HepG2 (cell line): Measurements from ENCODE around the gene JPT1. TPM values are rescaled to one million over a fixed set of nuclear protein-coding genes. Genes with fewer than 3 reads are reported as not detected.
A peak's percentile ranks its signal among the peaks of the same experiment; 100 is the strongest.

Experiments
- ASH2L ChIP-seq: fragments of 300-600, 200-600 bp; sonication (generic); IDR thresholded peaks from 2 replicates; pipeline ENCODE4 v1.7.0; 2017; ENCODE audit warnings: low read depth, mild to moderate bottlenecking, moderate library complexity, mixed read lengths, low read length; ENCODE audit not compliant: insufficient read length
- BORCS8-MEF2B ChIP-seq: sonication (generic); formaldehyde crosslinking; IDR thresholded peaks from 2 replicates; pipeline ENCODE4 v1.8.0; 2022; ENCODE audit warnings: mild to moderate bottlenecking, missing genetic modification reagents
- BRCA1 ChIP-seq: sonication (generic); formaldehyde crosslinking; IDR thresholded peaks from 2 replicates; pipeline ENCODE4 v1.4.0; 2020; ENCODE audit warnings: missing genetic modification reagents
- CBX5 ChIP-seq: sonication (generic); formaldehyde crosslinking; IDR thresholded peaks from 2 replicates; pipeline ENCODE4 v1.4.0; 2020; ENCODE audit warnings: missing genetic modification reagents, borderline replicate concordance
- DDIT3 ChIP-seq: sonication (generic); formaldehyde crosslinking; IDR thresholded peaks from 2 replicates; pipeline ENCODE4 v1.4.0; 2020; ENCODE audit warnings: mild to moderate bottlenecking, missing genetic modification reagents
- FOXA3 ChIP-seq: IDR thresholded peaks from 2 replicates; pipeline ENCODE4 v1.6.1; 2016; ENCODE audit warnings: missing genetic modification reagents, missing compliant biosample characterization
- HDAC2 ChIP-seq: sonication (generic); formaldehyde crosslinking; IDR thresholded peaks from 2 replicates; pipeline ENCODE4 v1.4.0; 2020; ENCODE audit warnings: missing genetic modification reagents
- HOXA7 ChIP-seq: sonication (generic); formaldehyde crosslinking; IDR thresholded peaks from 2 replicates; pipeline ENCODE4 v1.8.1; 2022; ENCODE audit warnings: mild to moderate bottlenecking, missing genetic modification reagents, moderate library complexity
- MLX ChIP-seq: IDR thresholded peaks from 2 replicates; pipeline ENCODE4 v1.6.1; 2016
- PITX1 ChIP-seq: sonication (generic); formaldehyde crosslinking; IDR thresholded peaks from 2 replicates; pipeline ENCODE4 v1.5.1; 2020; ENCODE audit warnings: mild to moderate bottlenecking, missing genetic modification reagents
- PLSCR1 ChIP-seq: sonication (generic); formaldehyde crosslinking; IDR thresholded peaks from 2 replicates; pipeline ENCODE4 v1.5.0; 2020; ENCODE audit warnings: missing genetic modification reagents, mild to moderate bottlenecking, borderline replicate concordance
- SIX1 ChIP-seq: sonication (generic); formaldehyde crosslinking; IDR thresholded peaks from 2 replicates; pipeline ENCODE4 v1.4.0; 2020; ENCODE audit warnings: missing genetic modification reagents, borderline replicate concordance
- SNAI1 ChIP-seq: sonication (generic); formaldehyde crosslinking; IDR thresholded peaks from 2 replicates; pipeline ENCODE4 v1.5.0; 2020; ENCODE audit warnings: mild to moderate bottlenecking, missing genetic modification reagents, borderline replicate concordance
- TOE1 ChIP-seq: sonication (generic); formaldehyde crosslinking; IDR thresholded peaks from 2 replicates; pipeline ENCODE4 v1.4.0; 2020; ENCODE audit warnings: mild to moderate bottlenecking, missing genetic modification reagents
- ZNF142 ChIP-seq: sonication (generic); formaldehyde crosslinking; IDR thresholded peaks from 2 replicates; pipeline ENCODE4 v1.4.0; 2020; ENCODE audit warnings: missing genetic modification reagents
- ZNF225 ChIP-seq: sonication (generic); formaldehyde crosslinking; IDR thresholded peaks from 2 replicates; pipeline ENCODE4 v1.4.0; 2020; ENCODE audit warnings: mild to moderate bottlenecking, missing genetic modification reagents
- ZNF253 ChIP-seq: sonication (generic); formaldehyde crosslinking; IDR thresholded peaks from 2 replicates; pipeline ENCODE4 v1.8.0; 2022; ENCODE audit warnings: mild to moderate bottlenecking, missing genetic modification reagents, borderline replicate concordance
- ZNF431 ChIP-seq: sonication (generic); formaldehyde crosslinking; IDR thresholded peaks from 2 replicates; pipeline ENCODE4 v1.9.0; 2022; ENCODE audit warnings: missing genetic modification reagents, low read depth, mild to moderate bottlenecking, borderline replicate concordance
- ZNF44 ChIP-seq: sonication (generic); formaldehyde crosslinking; IDR thresholded peaks from 2 replicates; pipeline ENCODE4 v1.5.1; 2020; ENCODE audit warnings: mild to moderate bottlenecking, missing genetic modification reagents
- ZNF564 ChIP-seq: sonication (generic); formaldehyde crosslinking; IDR thresholded peaks from 2 replicates; pipeline ENCODE4 v1.8.1; 2023; ENCODE audit warnings: mild to moderate bottlenecking, missing genetic modification reagents
- ZNF672 ChIP-seq: sonication (generic); formaldehyde crosslinking; IDR thresholded peaks from 2 replicates; pipeline ENCODE4 v1.8.1; 2022; ENCODE audit warnings: missing genetic modification reagents
- ZNF878 ChIP-seq: sonication (generic); formaldehyde crosslinking; IDR thresholded peaks from 2 replicates; pipeline ENCODE4 v1.8.1; 2023; ENCODE audit warnings: mild to moderate bottlenecking, missing genetic modification reagents, moderate library complexity
- ZSCAN31 ChIP-seq: sonication (generic); formaldehyde crosslinking; IDR thresholded peaks from 2 replicates; pipeline ENCODE4 v1.5.0; 2020; ENCODE audit warnings: low read depth, mild to moderate bottlenecking, missing genetic modification reagents
- polyA plus RNA-seq, 8 experiments: library from polyadenylated mRNA; depleted of rRNA in 3 of 8; stranded (reverse) in 7 of 8; unstranded in 1 of 8; fragments of >200 nt; fragmentation: Illumina TruSeq in 4 of 8; extraction: Trizol in 4 of 8; gene quantifications; 2 replicates each; pipeline versions ENCODE4 v1.2.1 to v1.2.3, GENCODE V29; 2011 to 2016; ENCODE audit warnings: low read depth in 4 of 8, missing spikeins in 1 of 8, mixed read lengths in 1 of 8; ENCODE audit not compliant: insufficient read depth in 1 of 8
- total RNA-seq, 5 experiments: library from RNA; depleted of rRNA; stranded (reverse); fragments of >200 nt; fragmentation: Illumina TruSeq; extraction: Trizol; gene quantifications; 2 replicates each; pipeline ENCODE4 v1.2.3, GENCODE V29; 2016; ENCODE audit warnings: low read depth in 1 of 5

The JPT1 gene
- total and polyA plus RNA-seq, 2 of the 13 experiments (the other 11 are each of a cell fraction or from before 2014, with no cell fraction given), result 43.3 to 256 TPM

- 0 out of 2 replicates have a peak, but pooled peaks have one; percentile 11 for TF ChIP-seq ZNF431 (CRISPR knock-in tag)
- no peak for TF ChIP-seq ZNF225
- 0 out of 2 replicates have a peak, but pooled peaks have one; percentile 15 for TF ChIP-seq PITX1 (CRISPR knock-in tag)
- TF ChIP-seq ZNF878, result 0 out of 2 replicates have a peak, but pooled peaks have one; percentile 18
- no peak for TF ChIP-seq ASH2L
- no peak for TF ChIP-seq MLX (CRISPR knock-in tag)
- TF ChIP-seq ZNF142 (CRISPR knock-in tag), result no peak; the same call in 1 of the 2 replicates
- TF ChIP-seq HOXA7 (CRISPR knock-in tag), result no peak
- no peak for TF ChIP-seq SIX1
- no peak for TF ChIP-seq ZNF672 (CRISPR knock-in tag)
- no peak for TF ChIP-seq ZSCAN31 (CRISPR knock-in tag)
- no peak for TF ChIP-seq DDIT3 (CRISPR knock-in tag)
- TF ChIP-seq BRCA1 (CRISPR knock-in tag), result no peak
- no peak for TF ChIP-seq CBX5 (CRISPR knock-in tag)
- no peak for TF ChIP-seq PLSCR1 (CRISPR knock-in tag)
- TF ChIP-seq BORCS8-MEF2B, result no peak
- TF ChIP-seq HDAC2, result peak; percentile 31; the same call in 1 of the 2 replicates
- no peak for TF ChIP-seq FOXA3
- no peak; the same call in 1 of the 2 replicates for TF ChIP-seq SNAI1
- no peak for TF ChIP-seq TOE1
- TF ChIP-seq ZNF564 (CRISPR knock-in tag), result no peak
- TF ChIP-seq ZNF44 (CRISPR knock-in tag), result no peak; the same call in 1 of the 2 replicates
- TF ChIP-seq ZNF253 (CRISPR knock-in tag), result no peak
These were observed 23.6 kb downstream of the JPT1 start (continued) for GRCh38 chr17:75130632-75131277.
